ENCODE results near the gene ZNF497. TPM values are rescaled to one million over a fixed set of nuclear protein-coding genes. Genes with fewer than 3 reads are reported as not detected.

ZNF497 gene
- total and polyA plus RNA-seq, 2 of the 13 experiments (the other 11 are each of a cell fraction or from before 2014, with no cell fraction given), result 1.5 to 1.9 TPM

DNA sequence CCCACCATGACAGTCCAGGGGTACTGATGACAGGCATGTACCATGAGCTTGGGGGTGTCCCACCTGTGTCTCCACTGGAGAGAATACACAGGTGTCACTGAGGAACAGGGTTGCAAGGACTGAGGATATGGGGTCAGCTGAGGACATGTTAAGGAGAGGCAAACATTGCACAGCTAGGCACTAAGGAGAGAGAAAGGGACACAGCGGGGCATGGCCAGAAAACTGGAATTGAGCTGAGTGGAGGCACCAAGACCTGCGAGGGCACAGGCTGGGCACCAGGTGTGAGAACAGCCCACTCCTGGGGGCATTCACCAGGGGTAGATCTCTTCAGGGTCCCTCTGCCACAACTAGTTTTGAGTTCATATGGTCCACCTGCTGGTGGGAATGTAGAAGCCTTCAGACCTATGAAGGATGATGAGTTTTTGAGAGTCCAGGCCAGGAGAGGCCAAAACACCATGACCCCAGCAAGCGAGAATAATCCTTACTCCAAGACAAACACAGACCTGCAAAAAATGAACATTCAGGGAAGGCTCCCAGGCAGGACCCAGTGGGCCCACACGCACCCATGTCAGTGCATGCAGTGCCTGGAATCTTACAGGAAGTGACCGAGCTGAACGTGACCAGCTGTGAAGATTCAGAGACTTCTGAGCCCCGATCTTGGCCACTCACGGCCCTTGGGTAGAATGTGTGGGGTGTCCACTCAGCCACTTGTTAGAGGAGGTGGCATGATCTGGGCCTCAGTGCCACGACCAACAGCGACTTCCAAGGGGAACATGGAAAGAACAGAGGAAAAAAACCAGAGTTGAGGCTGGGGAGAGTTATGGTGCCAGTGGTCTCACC is 44.5 kb upstream of the ZNF497 start:
- FAIRE-seq (peak; percentile 86), DNase-seq (ENCODE audit: low spot score) (peak; percentile 58), ATAC-seq (peak; percentile 41)
- Histone ChIP-seq H3K27ac (ENCODE audit: extremely low read length, insufficient read depth, low read length) (peak overlapping the region; percentile 85), H3K9me3 (ENCODE audit: low read length) (no peaks in the 10 kb centered on the region), H3K4me1 (ENCODE audit: insufficient read depth, low read length) (peaks cover 45% of the 10 kb centered on the region), H3K9ac (ENCODE audit: insufficient read depth, low read depth, low read length) (peak overlapping the region; percentile 89), H3K4me2 (ENCODE audit: low read depth, low read length) (peak overlapping the region; percentile 93), H3K79me2 (ENCODE audit: insufficient read depth, low read length) (peaks cover 23% of the 10 kb centered on the region), H4K20me1 (ENCODE audit: insufficient read depth, low read length) (no peaks in the 10 kb centered on the region), H3K27me3 (ENCODE audit: control insufficient read depth in 1 of 2, insufficient read depth in 2 of 2, low read length in 2 of 2) (no peaks in the 10 kb centered on the region; a peak in 1 of 5 replicates), H3K36me3 (replicated peaks in 1 of 2; ENCODE audit: control insufficient read depth in 1 of 2, insufficient read depth in 2 of 2, low read length in 2 of 2) (no peaks in the 10 kb centered on the region), H3K4me3 (replicated peaks in 1 of 3; ENCODE audit: insufficient read depth in 1 of 3, low read depth in 2 of 3, low read length in 3 of 3) (peak overlapping the region; percentile 89 to 98 (median 95)), H2AFZ (ENCODE audit: low read length) (no peak overlapping the region)
- in situ Hi-C loops (cut with HindIII; ENCODE audit: extremely low pct_ligation_motif_present, low pct_unique_long_range_greater_than_20kb) (no loop called here), intact Hi-C loops (cut with micrococcal nuclease; ENCODE audit: unreplicated experiment) (loop anchor here (5.0 kb wide), 3 partner anchors 45 to 80 kb away; partner anchors contain the start of genes ZNF324, ZNF324B and ZSCAN22)
- POLR2A ChIA-PET, result interaction anchor here (0.6 to 1.3 kb wide), 4 partner anchors 16 to 54 kb away, joined by 3 to 5 read pairs (median 3); partner anchors contain the start of genes A1BG and ZNF497
- CTCF ChIA-PET (ENCODE audit: low intra/inter-chr PET ratio, low total read pairs), result no interaction called here
- no TSS peak for BruUV-seq (replicated peaks)
- WGBS (ENCODE audit: low lambda C conversion rate), result 18% methylated on average over 10 of the region's 10 CpGs
- TF ChIP-seq, protein P1, sequence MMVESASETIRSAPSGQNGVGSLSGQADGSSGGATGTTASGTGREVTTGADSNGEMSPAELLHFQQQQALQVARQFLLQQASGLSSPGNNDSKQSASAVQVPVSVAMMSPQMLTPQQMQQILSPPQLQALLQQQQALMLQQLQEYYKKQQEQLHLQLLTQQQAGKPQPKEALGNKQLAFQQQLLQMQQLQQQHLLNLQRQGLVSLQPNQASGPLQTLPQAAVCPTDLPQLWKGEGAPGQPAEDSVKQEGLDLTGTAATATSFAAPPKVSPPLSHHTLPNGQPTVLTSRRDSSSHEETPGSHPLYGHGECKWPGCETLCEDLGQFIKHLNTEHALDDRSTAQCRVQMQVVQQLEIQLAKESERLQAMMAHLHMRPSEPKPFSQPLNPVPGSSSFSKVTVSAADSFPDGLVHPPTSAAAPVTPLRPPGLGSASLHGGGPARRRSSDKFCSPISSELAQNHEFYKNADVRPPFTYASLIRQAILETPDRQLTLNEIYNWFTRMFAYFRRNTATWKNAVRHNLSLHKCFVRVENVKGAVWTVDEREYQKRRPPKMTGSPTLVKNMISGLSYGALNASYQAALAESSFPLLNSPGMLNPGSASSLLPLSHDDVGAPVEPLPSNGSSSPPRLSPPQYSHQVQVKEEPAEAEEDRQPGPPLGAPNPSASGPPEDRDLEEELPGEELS (CRISPR knock-in tag; IDR thresholded peaks at IDR 0.05), result no peak
- TF ChIP-seq POLR2G (IDR thresholded peaks at IDR 0.05; ENCODE audit: low read depth, low read length) (0 out of 2 replicates have a peak, but pooled peaks have one; percentile 29), ZBTB7A (CRISPR knock-in tag; IDR thresholded peaks at IDR 0.05) (peak; percentile 56; the same call in 1 of the 2 replicates), ZNF766 (CRISPR knock-in tag; IDR thresholded peaks at IDR 0.05; ENCODE audit: borderline replicate concordance) (0 out of 2 replicates have a peak, but pooled peaks have one; percentile 27), ZNF225 (CRISPR knock-in tag; IDR thresholded peaks at IDR 0.05) (no peak), ZNF329 (CRISPR knock-in tag; IDR thresholded peaks at IDR 0.05; ENCODE audit: low read depth) (no peak), ZNF207 (IDR thresholded peaks at IDR 0.05; ENCODE audit: borderline replicate concordance) (no peak), HOXA9 (CRISPR knock-in tag; IDR thresholded peaks at IDR 0.05; ENCODE audit: borderline replicate concordance) (0 out of 2 replicates have a peak, but pooled peaks have one; percentile 28), ZFP82 (CRISPR knock-in tag; IDR thresholded peaks at IDR 0.05; ENCODE audit: borderline replicate concordance) (no peak), GTF3A (CRISPR knock-in tag; conservative IDR thresholded peaks at IDR 0.05) (peak; percentile 59; the same call in 1 of the 2 replicates), SMYD3 (CRISPR knock-in tag; IDR thresholded peaks at IDR 0.05) (0 out of 2 replicates have a peak, but pooled peaks have one; percentile 62), MIXL1 (CRISPR knock-in tag; IDR thresholded peaks at IDR 0.05) (no peak)
- TF ChIP-seq, protein P2, sequence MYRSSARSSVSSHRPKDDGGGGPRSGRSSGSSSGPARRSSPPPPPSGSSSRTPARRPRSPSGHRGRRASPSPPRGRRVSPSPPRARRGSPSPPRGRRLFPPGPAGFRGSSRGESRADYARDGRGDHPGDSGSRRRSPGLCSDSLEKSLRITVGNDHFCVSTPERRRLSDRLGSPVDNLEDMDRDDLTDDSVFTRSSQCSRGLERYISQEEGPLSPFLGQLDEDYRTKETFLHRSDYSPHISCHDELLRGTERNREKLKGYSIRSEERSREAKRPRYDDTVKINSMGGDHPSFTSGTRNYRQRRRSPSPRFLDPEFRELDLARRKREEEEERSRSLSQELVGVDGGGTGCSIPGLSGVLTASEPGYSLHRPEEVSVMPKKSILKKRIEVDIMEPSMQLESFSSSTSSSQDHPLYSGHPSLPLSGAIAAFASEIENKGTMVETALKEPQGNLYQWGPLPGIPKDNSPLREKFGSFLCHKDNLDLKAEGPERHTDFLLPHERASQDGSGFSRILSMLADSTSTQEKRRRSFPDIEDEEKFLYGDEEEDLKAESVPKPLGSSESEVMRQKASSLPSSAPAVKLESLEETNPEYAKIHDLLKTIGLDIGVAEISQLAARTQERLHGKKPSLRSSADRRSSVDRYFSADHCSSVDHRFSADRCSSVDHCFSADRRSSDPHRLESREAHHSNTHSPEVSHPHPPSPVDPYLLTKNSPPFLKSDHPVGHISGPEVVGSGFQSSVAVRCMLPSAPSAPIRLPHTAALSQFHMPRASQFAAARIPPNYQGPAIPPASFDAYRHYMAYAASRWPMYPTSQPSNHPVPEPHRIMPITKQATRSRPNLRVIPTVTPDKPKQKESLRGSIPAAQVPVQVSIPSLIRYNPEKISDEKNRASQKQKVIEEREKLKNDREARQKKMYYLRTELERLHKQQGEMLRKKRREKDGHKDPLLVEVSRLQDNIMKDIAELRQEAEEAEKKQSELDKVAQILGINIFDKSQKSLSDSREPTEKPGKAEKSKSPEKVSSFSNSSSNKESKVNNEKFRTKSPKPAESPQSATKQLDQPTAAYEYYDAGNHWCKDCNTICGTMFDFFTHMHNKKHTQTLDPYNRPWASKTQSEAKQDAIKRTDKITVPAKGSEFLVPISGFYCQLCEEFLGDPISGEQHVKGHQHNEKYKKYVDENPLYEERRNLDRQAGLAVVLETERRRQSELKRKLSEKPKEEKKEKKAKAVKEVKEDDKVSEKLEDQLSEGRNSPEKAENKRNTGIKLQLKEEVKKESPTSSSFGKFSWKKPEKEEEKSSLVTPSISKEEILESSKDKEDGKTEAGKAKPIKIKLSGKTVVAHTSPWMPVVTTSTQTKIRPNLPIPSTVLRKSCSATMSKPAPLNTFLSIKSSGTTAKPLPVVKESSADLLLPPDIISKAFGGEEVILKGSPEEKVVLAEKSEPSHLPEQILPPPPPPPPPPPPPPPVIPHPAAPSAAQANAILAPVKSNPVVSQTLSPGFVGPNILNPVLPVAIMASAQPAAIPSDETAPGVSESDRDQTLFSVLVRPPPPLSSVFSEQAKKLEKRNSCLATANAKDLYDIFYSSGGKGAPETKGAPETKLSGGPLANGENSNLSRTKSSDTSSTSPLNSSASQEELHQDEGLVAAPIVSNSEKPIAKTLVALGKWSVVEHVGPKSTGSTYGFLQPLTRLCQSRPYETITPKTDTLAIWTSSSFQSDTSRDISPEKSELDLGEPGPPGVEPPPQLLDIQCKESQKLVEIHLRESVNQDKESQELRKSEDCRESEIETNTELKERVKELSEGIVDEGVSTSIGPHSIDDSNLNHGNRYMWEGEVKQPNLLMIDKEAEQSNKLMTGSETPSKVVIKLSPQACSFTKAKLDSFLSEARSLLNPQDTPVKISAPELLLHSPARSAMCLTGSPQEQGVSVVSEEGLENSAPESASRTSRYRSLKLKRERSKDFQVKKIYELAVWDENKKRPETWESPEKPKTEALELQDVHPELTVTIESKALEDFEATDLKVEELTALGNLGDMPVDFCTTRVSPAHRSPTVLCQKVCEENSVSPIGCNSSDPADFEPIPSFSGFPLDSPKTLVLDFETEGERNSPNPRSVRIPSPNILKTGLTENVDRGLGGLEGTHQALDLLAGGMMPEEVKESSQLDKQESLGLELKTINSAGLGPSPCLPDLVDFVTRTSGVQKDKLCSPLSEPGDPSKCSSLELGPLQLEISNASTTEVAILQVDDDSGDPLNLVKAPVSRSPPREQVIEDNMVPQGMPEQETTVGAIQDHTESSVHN (CRISPR knock-in tag; IDR thresholded peaks at IDR 0.05), result 0 out of 2 replicates have a peak, but pooled peaks have one; percentile 36
